Muscle layer of duodenum (tissue), 2 donors: ENCODE results near the gene NIT2.
"Not testable (repeated sequence)": the region's sequence is repeated elsewhere in the genome, so short reads cannot be mapped to it uniquely, and the experiment has no call there.

Experiments used
- H3K27ac ChIP-seq: one replicate; pipeline ENCODE4 v1.7.0; 2013; ENCODE audit warnings: mild to moderate bottlenecking, low read length
- H3K27me3 ChIP-seq: one replicate; pipeline ENCODE4 v1.7.0; 2013; ENCODE audit warnings: low read depth, mild to moderate bottlenecking, control low read depth, low read length
- H3K36me3 ChIP-seq, 2 donors: one replicate each; pipeline ENCODE4 v1.7.0; 2013; ENCODE audit warnings: low read length in 2 of 2, control low read depth in 1 of 2, mild to moderate bottlenecking in 1 of 2; ENCODE audit not compliant: insufficient read depth in 2 of 2, control insufficient read depth in 1 of 2
- H3K4me1 ChIP-seq, 2 donors: one replicate each; pipeline ENCODE4 v1.7.0; 2013; ENCODE audit warnings: low read length in 2 of 2, mild to moderate bottlenecking in 2 of 2, control low read depth in 1 of 2, moderate library complexity in 1 of 2; ENCODE audit not compliant: insufficient read depth in 2 of 2, control insufficient read depth in 1 of 2
- H3K4me3 ChIP-seq, 2 donors: one replicate each; pipeline ENCODE4 v1.7.0; 2013; ENCODE audit warnings: low read length in 2 of 2, low read depth in 1 of 2, mild to moderate bottlenecking in 1 of 2
- H3K9me3 ChIP-seq, 2 donors: one replicate each; pipeline ENCODE4 v1.7.0; 2013; ENCODE audit warnings: low read length in 2 of 2, control low read depth in 1 of 2, mild to moderate bottlenecking in 1 of 2; ENCODE audit not compliant: control insufficient read depth in 1 of 2
- donor health status: healthy.

The NIT2 gene

GRCh38 chr3:100339786-100340185 is 5.2 kb downstream of the NIT2 start:
- H3K36me3 ChIP-seq = peaks cover 13 to 40% of the 10 kb centered on the region in 2 donors
- no peaks in the 10 kb centered on the region for H3K27me3 ChIP-seq
- no peak overlapping the region for H3K27ac ChIP-seq
- no peaks in the 10 kb centered on the region for H3K9me3 ChIP-seq
- peaks cover 7 to 8% of the 10 kb centered on the region in 2 donors for H3K4me1 ChIP-seq
- H3K4me3 ChIP-seq = no peak overlapping the region

- Histone ChIP-seq H3K4me3 (no peak overlapping the region), H3K36me3 (peaks cover 17 to 46% of the 10 kb centered on the region in 2 donors), H3K4me1 (peaks cover 2 to 3% of the 10 kb centered on the region in 2 donors), H3K27ac (no peak overlapping the region), H3K9me3 (no peaks in the 10 kb centered on the region), H3K27me3 (no peaks in the 10 kb centered on the region)
These were observed 6.0 kb downstream of the NIT2 start for GRCh38 chr3:100340527-100340926.

- no peak overlapping the region for H3K4me3 ChIP-seq
These were observed 14.2 kb downstream of the NIT2 start for GRCh38 chr3:100348727-100349126.

GRCh38 chr3:100351770-100352169 is 17.2 kb downstream of the NIT2 start:
- H3K27ac ChIP-seq, H3K9me3 ChIP-seq, H3K4me3 ChIP-seq, H3K4me1 ChIP-seq, H3K27me3 ChIP-seq: not testable (repeated sequence)
- peaks cover 43 to 75% of the 10 kb centered on the region in 2 donors for H3K36me3 ChIP-seq

More at GRCh38 chr3:100348727-100349126, 14.2 kb downstream of the NIT2 start:
- no peak overlapping the region for H3K27ac ChIP-seq
- H3K36me3 ChIP-seq = peaks cover 46 to 72% of the 10 kb centered on the region in 2 donors
- no peaks in the 10 kb centered on the region for H3K4me1 ChIP-seq
- no peaks in the 10 kb centered on the region for H3K9me3 ChIP-seq
- H3K27me3 ChIP-seq = no peaks in the 10 kb centered on the region

- Histone ChIP-seq H3K4me1 (no peaks in the 10 kb centered on the region), H3K4me3 (no peak overlapping the region), H3K27me3 (no peaks in the 10 kb centered on the region), H3K36me3 (peaks cover 42 to 71% of the 10 kb centered on the region in 2 donors), H3K9me3 (no peaks in the 10 kb centered on the region), H3K27ac (no peak overlapping the region)
These were observed 18.0 kb downstream of the NIT2 start for GRCh38 chr3:100352296-100353231.

GRCh38 chr3:100354850-100355249 is 20.3 kb downstream of the NIT2 start:
- Histone ChIP-seq H3K4me1 (no peaks in the 10 kb centered on the region), H3K9me3 (no peaks in the 10 kb centered on the region), H3K27ac (no peak overlapping the region), H3K36me3 (peaks cover 38 to 52% of the 10 kb centered on the region in 2 donors), H3K27me3 (no peaks in the 10 kb centered on the region), H3K4me3 (no peak overlapping the region)

- Histone ChIP-seq H3K27ac (no peak overlapping the region), H3K9me3 (peaks cover 0 to 6% of the 10 kb centered on the region in 2 donors), H3K27me3 (no peaks in the 10 kb centered on the region), H3K4me3 (no peak overlapping the region), H3K36me3 (peaks cover 32 to 53% of the 10 kb centered on the region in 2 donors), H3K4me1 (no peaks in the 10 kb centered on the region)
These were observed 23.9 kb downstream of the NIT2 start for GRCh38 chr3:100358413-100358812.

GRCh38 chr3:100359035-100359434 is 24.5 kb downstream of the NIT2 start:
- peaks cover 0 to 6% of the 10 kb centered on the region in 2 donors for H3K9me3 ChIP-seq
- H3K4me1 ChIP-seq = no peaks in the 10 kb centered on the region
- no peak overlapping the region for H3K27ac ChIP-seq
- H3K27me3 ChIP-seq = no peaks in the 10 kb centered on the region
- H3K36me3 ChIP-seq = peaks cover 31 to 49% of the 10 kb centered on the region in 2 donors
- no peak overlapping the region for H3K4me3 ChIP-seq

GRCh38 chr3:100360757-100361496 is 26.4 kb downstream of the NIT2 start:
- Histone ChIP-seq H3K4me1 (no peaks in the 10 kb centered on the region), H3K36me3 (peaks cover 36 to 49% of the 10 kb centered on the region in 2 donors), H3K9me3 (peaks cover 0 to 6% of the 10 kb centered on the region in 2 donors), H3K27me3 (no peaks in the 10 kb centered on the region), H3K4me3 (no peak overlapping the region), H3K27ac (no peak overlapping the region)

GRCh38 chr3:100361897-100362296 is 27.3 kb downstream of the NIT2 start:
- no peaks in the 10 kb centered on the region for H3K27me3 ChIP-seq
- H3K4me3 ChIP-seq = no peak overlapping the region
- no peak overlapping the region for H3K27ac ChIP-seq
- H3K9me3 ChIP-seq = peaks cover 0 to 6% of the 10 kb centered on the region in 2 donors
- no peaks in the 10 kb centered on the region for H3K4me1 ChIP-seq
- peaks cover 37 to 54% of the 10 kb centered on the region in 2 donors for H3K36me3 ChIP-seq

- peaks cover 0 to 6% of the 10 kb centered on the region in 2 donors for H3K9me3 ChIP-seq
- H3K27ac ChIP-seq = no peak overlapping the region
- no peak overlapping the region for H3K4me3 ChIP-seq
- no peaks in the 10 kb centered on the region for H3K27me3 ChIP-seq
- peaks cover 45 to 70% of the 10 kb centered on the region in 2 donors for H3K36me3 ChIP-seq
- H3K4me1 ChIP-seq = no peaks in the 10 kb centered on the region
These were observed 29.9 kb downstream of the NIT2 start for GRCh38 chr3:100364421-100364820.
